Measurements from ENCODE around the gene LIPC.

Gene LIPC

DNA sequence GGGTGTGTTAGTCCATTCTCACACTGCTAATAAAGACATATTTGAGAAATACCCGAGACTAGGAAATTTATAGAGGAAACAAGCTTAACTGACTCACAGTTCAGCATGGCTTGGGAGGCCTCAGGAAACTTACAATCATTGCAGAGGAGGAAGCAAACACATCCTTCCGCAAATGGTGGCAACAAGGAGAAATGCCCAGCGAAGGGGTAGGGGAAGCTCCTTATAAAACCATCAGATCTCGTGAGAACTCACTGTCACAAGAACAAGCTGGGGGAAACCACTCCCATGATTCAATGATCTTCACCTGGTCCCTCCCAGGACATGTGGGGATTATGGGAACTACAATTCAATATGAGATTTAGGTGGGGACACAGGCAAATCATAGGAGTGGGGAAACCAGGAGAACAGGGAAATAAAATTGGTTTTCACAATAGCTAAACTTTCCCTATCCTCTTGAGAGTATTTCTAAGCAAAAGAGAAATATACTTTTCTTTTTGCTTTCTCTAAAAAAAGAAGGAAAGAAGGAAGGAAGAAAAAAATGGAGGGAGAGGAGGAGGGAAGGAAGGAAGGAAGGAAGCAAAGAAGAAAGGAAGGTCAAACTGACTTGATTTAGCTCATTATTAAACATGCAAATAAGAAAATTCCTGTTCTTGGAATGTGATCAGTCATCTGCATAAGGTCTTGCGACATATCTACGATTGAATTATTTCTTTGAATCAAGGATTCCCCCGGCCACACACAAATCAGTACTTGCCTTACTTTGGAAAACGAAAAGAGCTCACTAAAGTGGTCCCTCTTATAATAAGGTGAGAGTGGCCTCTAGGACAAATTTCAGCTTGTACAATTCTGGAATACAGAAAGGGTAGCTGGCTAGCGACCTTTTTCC is 75.2 kb downstream of the LIPC start:
- ChIA-PET CTCF (interaction anchor here (1.2 kb wide), 1 partner anchor 11 kb away, joined by 4 read pairs; no protein-coding TSS in a partner anchor), POLR2A (no interaction called here)

GRCh38 chr15:58509556-58509955 is 77.8 kb downstream of the LIPC start:
- H3K4me3 ChIP-seq (ENCODE audit: low read depth, low read length), result no peak overlapping the region
- ChIA-PET CTCF (interaction anchor here (1.5 kb wide), 1 partner anchor 8 kb away, joined by 5 read pairs; no protein-coding TSS in a partner anchor), POLR2A (no interaction called here)
- DNase-seq (ENCODE audit: low read depth, low spot score), result no peak
- TF ChIP-seq, protein P1, sequence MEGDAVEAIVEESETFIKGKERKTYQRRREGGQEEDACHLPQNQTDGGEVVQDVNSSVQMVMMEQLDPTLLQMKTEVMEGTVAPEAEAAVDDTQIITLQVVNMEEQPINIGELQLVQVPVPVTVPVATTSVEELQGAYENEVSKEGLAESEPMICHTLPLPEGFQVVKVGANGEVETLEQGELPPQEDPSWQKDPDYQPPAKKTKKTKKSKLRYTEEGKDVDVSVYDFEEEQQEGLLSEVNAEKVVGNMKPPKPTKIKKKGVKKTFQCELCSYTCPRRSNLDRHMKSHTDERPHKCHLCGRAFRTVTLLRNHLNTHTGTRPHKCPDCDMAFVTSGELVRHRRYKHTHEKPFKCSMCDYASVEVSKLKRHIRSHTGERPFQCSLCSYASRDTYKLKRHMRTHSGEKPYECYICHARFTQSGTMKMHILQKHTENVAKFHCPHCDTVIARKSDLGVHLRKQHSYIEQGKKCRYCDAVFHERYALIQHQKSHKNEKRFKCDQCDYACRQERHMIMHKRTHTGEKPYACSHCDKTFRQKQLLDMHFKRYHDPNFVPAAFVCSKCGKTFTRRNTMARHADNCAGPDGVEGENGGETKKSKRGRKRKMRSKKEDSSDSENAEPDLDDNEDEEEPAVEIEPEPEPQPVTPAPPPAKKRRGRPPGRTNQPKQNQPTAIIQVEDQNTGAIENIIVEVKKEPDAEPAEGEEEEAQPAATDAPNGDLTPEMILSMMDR (IDR thresholded peaks at IDR 0.05; ENCODE audit: insufficient read depth, low read length, missing control alignments), result no peak

More for the DNA sequence above, 75.2 kb downstream of the LIPC start:
- no peak overlapping the region for H3K4me3 ChIP-seq (ENCODE audit: low read depth, low read length)
- no peak for DNase-seq (ENCODE audit: low read depth, low spot score)
- TF ChIP-seq, protein P1 (IDR thresholded peaks at IDR 0.05; ENCODE audit: insufficient read depth, low read length, missing control alignments), result no peak

DNA sequence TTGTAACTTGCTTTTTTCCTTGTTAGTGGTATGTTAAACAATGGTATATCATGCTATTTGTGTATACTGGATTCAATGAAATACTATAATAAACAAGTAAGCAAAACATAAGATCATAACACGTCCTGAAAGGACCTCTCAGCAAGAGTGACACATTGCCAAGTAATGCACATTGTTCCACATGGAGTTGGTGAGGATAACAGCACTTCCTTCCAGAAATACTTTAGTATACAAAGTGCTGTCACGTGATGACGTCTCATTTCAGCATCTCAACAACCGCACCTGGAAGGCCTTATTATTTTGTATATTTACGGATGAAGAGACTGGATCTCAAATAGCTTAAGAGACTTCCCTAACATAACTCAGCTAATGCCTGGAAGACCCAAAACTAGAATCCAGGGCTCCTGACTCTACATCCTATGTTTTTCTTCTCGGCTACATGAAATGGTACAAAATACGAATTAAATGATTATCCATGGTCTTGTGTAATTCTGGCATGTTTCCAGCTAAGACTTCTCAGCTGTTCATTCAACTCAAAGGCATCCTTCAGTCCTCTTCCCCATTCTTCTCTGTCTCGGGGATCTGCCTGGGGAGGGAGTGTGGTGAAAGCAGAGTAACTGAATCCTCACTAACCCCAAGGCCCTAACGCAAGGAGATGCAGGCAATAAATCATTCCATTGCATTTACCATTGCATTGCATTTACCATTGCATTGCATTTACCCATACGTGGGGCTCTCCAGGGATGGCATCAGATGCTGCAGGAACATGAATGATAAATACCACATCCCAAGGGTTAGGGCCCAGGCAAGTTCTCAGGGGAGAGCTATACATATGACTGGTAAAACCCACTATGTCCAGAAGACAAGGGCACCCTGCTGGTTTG is 79.2 kb downstream of the LIPC start:
- CTCF ChIA-PET, result interaction anchor here (1.0 kb wide), 1 partner anchor 17 kb away, joined by 3 read pairs; no protein-coding TSS in a partner anchor
- POLR2A ChIA-PET, result no interaction called here
- no peak overlapping the region for H3K4me3 ChIP-seq (ENCODE audit: low read depth, low read length)
- TF ChIP-seq, protein P1 (IDR thresholded peaks at IDR 0.05; ENCODE audit: insufficient read depth, low read length, missing control alignments), result no peak
- DNase-seq (ENCODE audit: low read depth, low spot score), result no peak

GRCh38 chr15:58511599-58511987 is 79.8 kb downstream of the LIPC start:
- ChIA-PET POLR2A (no interaction called here), CTCF (interaction anchor here (1.0 kb wide), 1 partner anchor 17 kb away, joined by 3 read pairs; no protein-coding TSS in a partner anchor)
- TF ChIP-seq, protein P1 (IDR thresholded peaks at IDR 0.05; ENCODE audit: insufficient read depth, low read length, missing control alignments), result no peak
- no peak overlapping the region for H3K4me3 ChIP-seq (ENCODE audit: low read depth, low read length)
- DNase-seq (ENCODE audit: low read depth, low spot score), result no peak

- TF ChIP-seq, protein P1 (IDR thresholded peaks at IDR 0.05; ENCODE audit: insufficient read depth, low read length, missing control alignments), result no peak
- no peak for DNase-seq (ENCODE audit: low read depth, low spot score)
- ChIA-PET POLR2A (no interaction called here), CTCF (no interaction called here)
- H3K4me3 ChIP-seq (ENCODE audit: low read depth, low read length), result no peak overlapping the region
These were observed 80.7 kb downstream of the LIPC start for GRCh38 chr15:58512522-58512921.

- TF ChIP-seq, protein P1 (IDR thresholded peaks at IDR 0.05; ENCODE audit: insufficient read depth, low read length, missing control alignments), result no peak
- ChIA-PET POLR2A (no interaction called here), CTCF (interaction anchor here (1.3 kb wide), 1 partner anchor 14 kb away, joined by 4 read pairs; no protein-coding TSS in a partner anchor)
- H3K4me3 ChIP-seq (ENCODE audit: low read depth, low read length), result no peak overlapping the region
- DNase-seq (ENCODE audit: low read depth, low spot score), result no peak
These were observed 81.2 kb downstream of the LIPC start for GRCh38 chr15:58513008-58513407.

All from AG04449 (cell line).